ENCODE data around the gene MORN5.

DNA sequence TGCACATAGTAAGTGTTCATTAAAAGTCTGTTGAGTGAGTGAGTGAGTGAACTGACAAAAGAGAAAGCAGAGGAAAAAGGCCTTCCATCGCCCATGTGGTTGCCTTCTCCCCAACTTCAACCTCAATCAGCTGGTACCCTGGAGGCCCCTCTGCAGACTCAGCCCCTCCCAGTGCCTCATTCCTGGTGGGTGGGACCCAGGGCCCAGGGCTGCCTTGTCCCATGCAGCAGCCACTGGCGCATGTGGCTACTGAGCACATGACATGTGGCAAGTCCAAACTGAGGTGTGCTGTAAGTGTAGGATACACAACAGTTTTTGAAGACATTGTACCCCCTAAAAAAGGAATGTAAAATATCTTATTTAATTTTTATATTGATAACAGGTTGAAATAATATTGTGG, 29.7 kb upstream of the MORN5 start:
- no peak for TF ChIP-seq ARNTL (CRISPR knock-in tag; IDR thresholded peaks at IDR 0.05; ENCODE audit: borderline replicate concordance, low read depth)
- no peak for TF ChIP-seq ZNF70 (CRISPR knock-in tag; IDR thresholded peaks at IDR 0.05)
- TF ChIP-seq SNAI2 (CRISPR knock-in tag; IDR thresholded peaks at IDR 0.05): no peak
- no peak for TF ChIP-seq ZC3H10 (CRISPR knock-in tag; IDR thresholded peaks at IDR 0.05)
- no peak for TF ChIP-seq ZFP3 (CRISPR knock-in tag; IDR thresholded peaks at IDR 0.05)
- TF ChIP-seq PPARA (CRISPR knock-in tag; IDR thresholded peaks at IDR 0.05; ENCODE audit: borderline replicate concordance): no peak
- TF ChIP-seq PATZ1 (CRISPR knock-in tag; IDR thresholded peaks at IDR 0.05; ENCODE audit: borderline replicate concordance): no peak
- TF ChIP-seq TOX (CRISPR knock-in tag; IDR thresholded peaks at IDR 0.05; ENCODE audit: borderline replicate concordance): no peak
- TF ChIP-seq RARB (CRISPR knock-in tag; IDR thresholded peaks at IDR 0.05): no peak
- no peak for TF ChIP-seq ZNF565 (CRISPR knock-in tag; conservative IDR thresholded peaks at IDR 0.05; ENCODE audit: low read depth)

Measured in SK-N-SH treated with all-trans-retinoic acid at 6 μM for 48 hours (cell line).